Measurements from ENCODE around the gene NUDT21. TPM values are rescaled to one million over a fixed set of nuclear protein-coding genes. Genes with fewer than 3 reads are reported as not detected.

Gene NUDT21
- total and polyA plus RNA-seq, 8 donors = 6.4 to 174 (median 27.7) TPM

DNA sequence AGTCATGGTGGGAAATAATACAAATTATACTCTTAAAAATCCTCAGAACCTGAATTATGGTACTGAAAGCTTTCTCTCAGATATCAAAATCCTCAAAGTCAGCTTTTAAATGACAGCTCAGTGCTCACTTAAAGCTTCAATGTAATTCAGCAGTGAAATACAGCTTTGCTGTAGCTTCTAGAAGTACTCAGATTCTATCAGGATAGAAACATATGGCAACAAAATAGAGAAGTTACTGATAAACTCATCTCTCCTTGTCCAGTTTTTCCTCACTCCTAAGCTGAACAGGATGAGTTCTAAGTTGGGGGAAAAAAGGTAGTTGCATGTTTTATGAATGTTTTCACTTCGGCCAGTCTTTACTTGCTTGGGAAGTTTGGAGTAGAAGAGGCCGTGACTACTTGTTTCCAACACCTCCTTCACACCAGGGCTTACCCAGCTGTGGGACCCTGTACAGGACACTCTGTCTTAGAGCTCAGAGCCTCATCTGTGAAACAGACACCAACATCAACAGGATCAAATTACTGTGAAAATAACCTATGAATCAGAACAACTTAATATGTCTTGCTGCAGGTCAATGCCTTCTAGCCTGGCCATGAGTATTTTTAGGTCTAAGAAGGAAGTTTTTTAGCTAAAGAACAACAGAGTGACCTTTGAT lies 30.5 kb upstream of the NUDT21 start:
- 93 to 100% (median 96%) methylated on average over 2 of the region's 2 CpGs for WGBS, 5 donors
- Histone ChIP-seq H3K9me3 (no peaks in the 10 kb centered on the region), H3K27me3 (no peaks in the 10 kb centered on the region), H3K36me3 (peaks cover 22 to 94% (median 89%) of the 10 kb centered on the region in 4 donors), H3K4me3 (no peak overlapping the region), H3K4me1 (no peaks in the 10 kb centered on the region), H3K27ac (no peak overlapping the region)
- intact Hi-C loops (cut with DNase I; ENCODE audit: low total_unique reads) = no loop called here
- TF ChIP-seq POLR2AphosphoS5 (IDR thresholded peaks at IDR 0.05) = no peak
- TF ChIP-seq, protein P1, sequence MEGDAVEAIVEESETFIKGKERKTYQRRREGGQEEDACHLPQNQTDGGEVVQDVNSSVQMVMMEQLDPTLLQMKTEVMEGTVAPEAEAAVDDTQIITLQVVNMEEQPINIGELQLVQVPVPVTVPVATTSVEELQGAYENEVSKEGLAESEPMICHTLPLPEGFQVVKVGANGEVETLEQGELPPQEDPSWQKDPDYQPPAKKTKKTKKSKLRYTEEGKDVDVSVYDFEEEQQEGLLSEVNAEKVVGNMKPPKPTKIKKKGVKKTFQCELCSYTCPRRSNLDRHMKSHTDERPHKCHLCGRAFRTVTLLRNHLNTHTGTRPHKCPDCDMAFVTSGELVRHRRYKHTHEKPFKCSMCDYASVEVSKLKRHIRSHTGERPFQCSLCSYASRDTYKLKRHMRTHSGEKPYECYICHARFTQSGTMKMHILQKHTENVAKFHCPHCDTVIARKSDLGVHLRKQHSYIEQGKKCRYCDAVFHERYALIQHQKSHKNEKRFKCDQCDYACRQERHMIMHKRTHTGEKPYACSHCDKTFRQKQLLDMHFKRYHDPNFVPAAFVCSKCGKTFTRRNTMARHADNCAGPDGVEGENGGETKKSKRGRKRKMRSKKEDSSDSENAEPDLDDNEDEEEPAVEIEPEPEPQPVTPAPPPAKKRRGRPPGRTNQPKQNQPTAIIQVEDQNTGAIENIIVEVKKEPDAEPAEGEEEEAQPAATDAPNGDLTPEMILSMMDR (IDR thresholded peaks at IDR 0.05) = no peak
- no peak for TF ChIP-seq POLR2A (IDR thresholded peaks at IDR 0.05)
- DNase-seq = no peak

DNA sequence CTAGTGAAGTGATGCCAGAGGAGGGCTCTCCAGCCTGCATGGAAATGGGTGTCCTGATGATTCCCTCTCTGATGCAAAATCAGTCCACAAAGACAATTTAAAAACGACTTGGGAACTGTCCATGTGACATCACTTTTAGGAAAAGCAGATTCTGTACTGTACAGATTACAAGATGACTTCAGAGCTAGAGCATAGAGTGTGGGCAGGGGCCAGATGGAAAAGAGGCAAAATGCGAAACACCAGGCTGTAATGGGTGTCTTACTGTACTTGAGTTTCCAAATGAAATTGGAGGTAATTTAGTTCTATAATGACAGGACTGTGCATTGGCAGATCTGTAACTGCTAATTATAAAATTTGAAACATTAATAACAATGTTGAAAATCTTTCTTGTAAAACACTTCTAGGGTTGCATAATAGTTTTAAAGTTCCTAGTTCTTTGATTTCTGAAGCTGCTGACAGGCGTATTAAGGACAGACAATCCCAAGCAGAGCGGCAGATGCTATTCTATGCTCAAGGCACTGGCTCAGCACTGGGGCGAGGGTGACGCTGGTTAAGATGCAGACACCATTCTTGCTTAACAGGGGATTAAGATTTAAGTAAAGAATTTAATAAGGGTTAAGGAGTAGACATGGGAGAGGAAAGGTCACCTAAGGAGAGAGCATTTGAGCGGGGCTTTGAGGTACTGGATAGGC lies 29.8 kb upstream of the NUDT21 start:
- Histone ChIP-seq H3K4me3 (no peak overlapping the region), H3K27ac (no peak overlapping the region), H3K9me3 (no peaks in the 10 kb centered on the region), H3K4me1 (no peaks in the 10 kb centered on the region), H3K36me3 (peaks cover 27 to 96% (median 93%) of the 10 kb centered on the region in 4 donors), H3K27me3 (no peaks in the 10 kb centered on the region)
- TF ChIP-seq POLR2AphosphoS5 (IDR thresholded peaks at IDR 0.05) = no peak
- no peak for TF ChIP-seq POLR2A (IDR thresholded peaks at IDR 0.05)
- no peak for TF ChIP-seq EP300 (IDR thresholded peaks at IDR 0.05)
- TF ChIP-seq, protein P1 (IDR thresholded peaks at IDR 0.05) = no peak
- WGBS, 5 donors = 81 to 88% (median 87%) methylated on average over 7 of the region's 7 CpGs
- intact Hi-C loops (cut with DNase I; ENCODE audit: low total_unique reads) = no loop called here
- DNase-seq = no peak

DNA sequence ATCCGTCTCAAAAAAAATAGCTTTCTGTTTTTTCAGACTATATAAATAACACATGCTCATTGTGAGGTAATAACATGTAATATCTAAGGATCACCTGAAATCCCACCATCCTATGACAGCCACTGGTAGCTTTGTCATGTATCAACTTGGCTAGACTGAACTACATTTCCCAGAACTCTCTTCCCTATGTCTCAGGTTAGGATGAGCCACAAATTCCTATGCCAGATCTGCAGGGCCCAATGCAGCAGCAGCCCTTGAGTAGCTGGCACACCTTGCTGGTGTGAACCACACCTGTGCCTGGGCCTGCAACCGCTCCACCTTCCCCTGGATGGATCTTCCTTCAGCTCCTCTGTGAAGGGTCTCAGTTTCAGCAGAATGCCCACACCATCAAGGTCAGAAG lies 28.3 kb upstream of the NUDT21 start:
- TF ChIP-seq, protein P1 (IDR thresholded peaks at IDR 0.05) = no peak
- TF ChIP-seq EP300 (IDR thresholded peaks at IDR 0.05) = no peak
- no peak for TF ChIP-seq POLR2AphosphoS5 (IDR thresholded peaks at IDR 0.05)
- TF ChIP-seq POLR2A (IDR thresholded peaks at IDR 0.05) = no peak
- peaks cover 40 to 97% (median 95%) of the 10 kb centered on the region in 4 donors for H3K36me3 ChIP-seq
- 91 to 100% (median 97%) methylated on average over 1 to 2 of the region's 2 CpGs for WGBS, 5 donors

DNA sequence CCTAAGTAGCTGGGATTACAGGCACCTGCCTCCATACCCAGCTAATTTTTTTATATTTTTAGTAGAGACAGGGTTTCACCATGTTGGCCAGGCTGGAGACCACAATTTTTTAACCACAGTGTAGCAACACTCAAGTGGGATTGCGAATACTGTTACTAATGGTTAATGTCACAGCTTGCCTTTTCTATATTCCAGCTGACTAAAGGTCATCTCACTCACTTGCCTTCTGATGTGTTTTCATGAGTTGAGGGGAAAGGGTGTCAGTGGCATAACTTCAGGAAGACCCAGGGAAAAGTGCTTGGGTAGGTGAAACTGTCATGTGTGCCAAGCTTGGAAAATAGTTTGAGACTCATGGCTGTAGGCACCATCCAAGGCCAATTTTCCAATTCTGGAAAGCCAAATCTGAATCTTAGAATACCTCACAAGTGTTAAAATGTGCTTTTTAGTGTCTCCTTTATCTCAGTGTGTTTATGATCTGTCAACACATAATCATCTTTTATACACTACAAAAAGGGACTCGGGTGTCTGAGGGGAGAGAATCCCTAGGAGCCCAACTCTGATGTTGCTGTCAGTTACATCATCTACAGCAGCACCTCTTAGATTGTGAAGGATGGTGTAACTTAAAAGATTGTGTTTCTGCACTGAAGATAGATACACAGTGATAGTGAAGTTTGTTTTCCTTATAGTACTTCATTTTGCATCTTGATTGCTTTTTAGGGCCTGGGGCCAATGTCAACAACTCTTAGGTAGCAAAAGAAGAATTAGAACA lies 27.3 kb upstream of the NUDT21 start:
- no peaks in the 10 kb centered on the region for H3K27me3 ChIP-seq
- no peaks in the 10 kb centered on the region for H3K4me1 ChIP-seq
- peaks cover 36 to 97% (median 95%) of the 10 kb centered on the region in 4 donors for H3K36me3 ChIP-seq
- no peaks in the 10 kb centered on the region for H3K9me3 ChIP-seq
- H3K27ac ChIP-seq = no peak overlapping the region
- TF ChIP-seq POLR2AphosphoS5 (IDR thresholded peaks at IDR 0.05) = no peak
- TF ChIP-seq, protein P1 (IDR thresholded peaks at IDR 0.05) = no peak
- TF ChIP-seq POLR2A (IDR thresholded peaks at IDR 0.05) = no peak
- DNase-seq = peak in 1 of 2 donors; percentile 11
- WGBS, 5 donors = 76 to 90% (median 84%) methylated on average over 2 of the region's 2 CpGs
- intact Hi-C loops (cut with DNase I; ENCODE audit: low total_unique reads) = no loop called here
- no peak overlapping the region for H3K4me3 ChIP-seq

More for the DNA sequence above, 28.3 kb upstream of the NUDT21 start:
- Histone ChIP-seq H3K27ac (no peak overlapping the region), H3K9me3 (no peaks in the 10 kb centered on the region), H3K4me1 (no peaks in the 10 kb centered on the region), H3K4me3 (no peak overlapping the region), H3K27me3 (no peaks in the 10 kb centered on the region)
- intact Hi-C loops (cut with DNase I; ENCODE audit: low total_unique reads) = no loop called here
- DNase-seq = no peak

Measured in stomach (tissue), 9 donors.